Mesenchymal stem cell (in vitro differentiated cells and primary cell): ENCODE measurements around the gene EGLN2.
"Not testable (repeated sequence)": the region's sequence is repeated elsewhere in the genome, so short reads cannot be mapped to it uniquely, and the experiment has no call there.

Source experiments
- DNase-seq: peaks from one replicate; pipeline ENCODE4 v3.0.0-alpha.2; 2013
- H2AFZ ChIP-seq: one replicate; pipeline ENCODE4 v1.6.1; 2013; ENCODE audit warnings: low read depth, mild to moderate bottlenecking, control low read depth, inconsistent platforms, low read length, moderate library complexity
- H2AK5ac ChIP-seq: 2 replicates; pipeline ENCODE4 v1.6.1; 2013; ENCODE audit warnings: low read length, moderate library complexity, mild to moderate bottlenecking, inconsistent platforms; ENCODE audit not compliant: severe bottlenecking
- H2BK120ac ChIP-seq: one replicate; pipeline ENCODE4 v1.6.1; 2013; ENCODE audit warnings: low read depth, mild to moderate bottlenecking, inconsistent platforms, low read length, moderate library complexity
- H2BK12ac ChIP-seq, 2 experiments: one replicate each; pipeline ENCODE4 v1.6.1; 2013; ENCODE audit warnings: inconsistent platforms in 2 of 2, low read length in 2 of 2, mild to moderate bottlenecking in 2 of 2, moderate library complexity in 2 of 2, control low read depth in 1 of 2
- H2BK15ac ChIP-seq: one replicate; pipeline ENCODE4 v1.6.1; 2013; ENCODE audit warnings: mild to moderate bottlenecking, low read depth, inconsistent platforms; ENCODE audit not compliant: poor library complexity, severe bottlenecking
- H2BK5ac ChIP-seq: 2 replicates; pipeline ENCODE4 v1.6.1; 2013; ENCODE audit warnings: low read depth, mild to moderate bottlenecking, low read length, control low read depth, inconsistent platforms; ENCODE audit not compliant: poor library complexity, severe bottlenecking
- H3K14ac ChIP-seq, 2 experiments: one replicate each; pipeline ENCODE4 v1.6.1; 2013; ENCODE audit warnings: inconsistent platforms in 2 of 2, low read length in 2 of 2, control low read depth in 1 of 2, mild to moderate bottlenecking in 1 of 2, moderate library complexity in 1 of 2
- H3K18ac ChIP-seq, 2 experiments: one replicate each; pipeline ENCODE4 v1.6.1; 2013; ENCODE audit warnings: inconsistent platforms in 2 of 2, low read length in 2 of 2, control low read depth in 1 of 2, low read depth in 1 of 2, mild to moderate bottlenecking in 1 of 2
- H3K23ac ChIP-seq, 2 experiments: one replicate each; pipeline ENCODE4 v1.6.1; 2013; ENCODE audit warnings: inconsistent platforms in 2 of 2, low read length in 2 of 2, mild to moderate bottlenecking in 2 of 2, moderate library complexity in 2 of 2, control low read depth in 1 of 2
- H3K27ac ChIP-seq: 2 replicates; pipeline ENCODE4 v1.5.1; 2013; ENCODE audit warnings: mild to moderate bottlenecking, moderate library complexity, low read length, control low read depth, inconsistent platforms; ENCODE audit not compliant: poor library complexity, severe bottlenecking
- H3K27me3 ChIP-seq, 2 experiments: 2 replicates each; pipeline versions ENCODE4 v1.6.1 to v1.7.0; 2013; ENCODE audit warnings: low read length in 2 of 2, mild to moderate bottlenecking in 2 of 2, moderate library complexity in 2 of 2, control low read depth in 1 of 2, inconsistent platforms in 1 of 2; ENCODE audit not compliant: control insufficient read depth in 1 of 2, insufficient read depth in 1 of 2
- H3K36me3 ChIP-seq, 2 experiments: 2 replicates each; pipeline versions ENCODE4 v1.6.1 to v1.7.0; 2013; ENCODE audit warnings: low read length in 2 of 2, control low read depth in 1 of 2, inconsistent platforms in 1 of 2, low read depth in 1 of 2, mild to moderate bottlenecking in 1 of 2; ENCODE audit not compliant: insufficient read depth in 2 of 2, control insufficient read depth in 1 of 2
- H3K4ac ChIP-seq, 2 experiments: one replicate each; pipeline ENCODE4 v1.6.1; 2013; ENCODE audit warnings: inconsistent platforms in 2 of 2, low read length in 2 of 2, mild to moderate bottlenecking in 2 of 2, moderate library complexity in 2 of 2, control low read depth in 1 of 2, low read depth in 1 of 2
- H3K4me1 ChIP-seq: 2 replicates; pipeline ENCODE4 v1.6.1; 2013; ENCODE audit warnings: low read depth, low read length, control low read depth; ENCODE audit not compliant: control insufficient read depth, insufficient read depth
- H3K4me2 ChIP-seq: 2 replicates; pipeline ENCODE4 v1.6.1; 2013; ENCODE audit warnings: low read length, mild to moderate bottlenecking, inconsistent platforms; ENCODE audit not compliant: poor library complexity, severe bottlenecking
- H3K4me3 ChIP-seq, 2 experiments: 2 replicates each; pipeline versions ENCODE4 v1.5.1 to v1.7.0; 2013; ENCODE audit warnings: low read length in 2 of 2, mild to moderate bottlenecking in 2 of 2, control low read depth in 1 of 2, low read depth in 1 of 2; ENCODE audit not compliant: insufficient read depth in 1 of 2
- H3K79me1 ChIP-seq: replicated peaks from 2 replicates; pipeline ENCODE4 v1.6.1; 2013; ENCODE audit warnings: mild to moderate bottlenecking, control low read depth, low read length, inconsistent platforms; ENCODE audit not compliant: poor library complexity, severe bottlenecking
- H3K9ac ChIP-seq: 2 replicates; pipeline ENCODE4 v1.7.0; 2013; ENCODE audit warnings: mild to moderate bottlenecking, low read length, moderate library complexity
- H3K9me3 ChIP-seq: 2 replicates; pipeline ENCODE4 v1.7.0; 2013; ENCODE audit warnings: mild to moderate bottlenecking, low read length; ENCODE audit not compliant: control insufficient read depth
- H4K8ac ChIP-seq: one replicate; pipeline ENCODE4 v1.6.1; 2013; ENCODE audit warnings: inconsistent platforms, mild to moderate bottlenecking, low read length, moderate library complexity
- H4K91ac ChIP-seq: one replicate; pipeline ENCODE4 v1.6.1; 2013; ENCODE audit warnings: mild to moderate bottlenecking, low read length, inconsistent platforms
- WGBS: methylation state at CpG from one replicate; pipeline ENCODE4 v1.1.7; 2013; ENCODE audit warnings: mixed read lengths; 5-methylcytosine and 5-hydroxymethylcytosine counted together

EGLN2 gene

GRCh38 chr19:40836754-40837429, 37.9 kb downstream of the EGLN2 start:
- H2BK15ac ChIP-seq = no peak overlapping the region
- H3K14ac ChIP-seq = no peak overlapping the region
- no peak overlapping the region for H2BK120ac ChIP-seq
- no peaks in the 10 kb centered on the region for H3K79me1 ChIP-seq
- no peak overlapping the region for H4K8ac ChIP-seq
- H3K27me3 ChIP-seq = no peaks in the 10 kb centered on the region
- H3K18ac ChIP-seq = no peak overlapping the region
- no peak overlapping the region for H4K91ac ChIP-seq
- no peak overlapping the region for H2AFZ ChIP-seq
- H3K4me2 ChIP-seq = no peak overlapping the region
- no peak for DNase-seq
- no peak overlapping the region for H3K4me3 ChIP-seq
- H3K23ac ChIP-seq = no peak overlapping the region
- no peak overlapping the region for H3K9ac ChIP-seq
- no peaks in the 10 kb centered on the region for H3K9me3 ChIP-seq
- no peak overlapping the region for H2BK12ac ChIP-seq
- no peak overlapping the region for H2BK5ac ChIP-seq
- H3K4me1 ChIP-seq = no peaks in the 10 kb centered on the region
- 79% methylated on average over 4 of the region's 6 CpGs for WGBS
- H3K4ac ChIP-seq = no peak overlapping the region
- H2AK5ac ChIP-seq = no peak overlapping the region
- H3K36me3 ChIP-seq = no peaks in the 10 kb centered on the region
- no peak overlapping the region for H3K27ac ChIP-seq

- H2BK12ac ChIP-seq, H2AFZ ChIP-seq, H2AK5ac ChIP-seq, H3K27ac ChIP-seq, H2BK5ac ChIP-seq, H3K4ac ChIP-seq, H3K27me3 ChIP-seq, H3K4me1 ChIP-seq, H3K18ac ChIP-seq, H3K36me3 ChIP-seq, H3K79me1 ChIP-seq, DNase-seq, H4K8ac ChIP-seq, H3K14ac ChIP-seq, H3K4me3 ChIP-seq, H3K9me3 ChIP-seq, H3K4me2 ChIP-seq, H2BK120ac ChIP-seq, H4K91ac ChIP-seq, H3K9ac ChIP-seq, H2BK15ac ChIP-seq, H3K23ac ChIP-seq: not testable (repeated sequence)
- 80% methylated on average over 1 of the region's 1 CpG for whole genome bisulfite sequencing
These were observed 39.5 kb downstream of the EGLN2 start for GRCh38 chr19:40838477-40838876.

GRCh38 chr19:40842012-40842411, 43.0 kb downstream of the EGLN2 start:
- not testable (repeated sequence) for H3K14ac ChIP-seq, H2AFZ ChIP-seq, H3K4me3 ChIP-seq, H2BK5ac ChIP-seq, H4K91ac ChIP-seq, H3K9me3 ChIP-seq, DNase-seq, H3K4me2 ChIP-seq, H3K23ac ChIP-seq, H3K4ac ChIP-seq, H3K36me3 ChIP-seq, H2BK12ac ChIP-seq, H3K79me1 ChIP-seq, H3K27ac ChIP-seq, H2BK15ac ChIP-seq, H2BK120ac ChIP-seq, H3K4me1 ChIP-seq, H4K8ac ChIP-seq, H3K18ac ChIP-seq, H3K9ac ChIP-seq, H2AK5ac ChIP-seq
- 67% methylated on average over 1 of the region's 3 CpGs for WGBS
- H3K27me3 ChIP-seq = peaks cover 3 to 18% of the 10 kb centered on the region in 2 experiments

- H3K18ac ChIP-seq, H3K23ac ChIP-seq, H3K4me3 ChIP-seq, H3K4ac ChIP-seq, H3K4me1 ChIP-seq, H2BK5ac ChIP-seq, H3K79me1 ChIP-seq, H2BK120ac ChIP-seq, H4K8ac ChIP-seq, H3K14ac ChIP-seq, H2BK15ac ChIP-seq, DNase-seq, H3K9me3 ChIP-seq, H2BK12ac ChIP-seq, H3K27ac ChIP-seq, H3K9ac ChIP-seq, H2AFZ ChIP-seq, H2AK5ac ChIP-seq, H3K36me3 ChIP-seq, H3K4me2 ChIP-seq, H4K91ac ChIP-seq: not testable (repeated sequence)
- WGBS = 79% methylated on average over 7 of the region's 12 CpGs
- peaks cover 7 to 23% of the 10 kb centered on the region in 2 experiments for H3K27me3 ChIP-seq
These were observed 44.1 kb downstream of the EGLN2 start for GRCh38 chr19:40842997-40843652.
